ENCODE measurements around the gene ITGB4. TPM values are rescaled to one million over a fixed set of nuclear protein-coding genes. Genes with fewer than 3 reads are reported as not detected.

Gene ITGB4
- polyA plus RNA-seq, 5 donors: 6.5 to 10.9 (median 7.2) TPM

DNA sequence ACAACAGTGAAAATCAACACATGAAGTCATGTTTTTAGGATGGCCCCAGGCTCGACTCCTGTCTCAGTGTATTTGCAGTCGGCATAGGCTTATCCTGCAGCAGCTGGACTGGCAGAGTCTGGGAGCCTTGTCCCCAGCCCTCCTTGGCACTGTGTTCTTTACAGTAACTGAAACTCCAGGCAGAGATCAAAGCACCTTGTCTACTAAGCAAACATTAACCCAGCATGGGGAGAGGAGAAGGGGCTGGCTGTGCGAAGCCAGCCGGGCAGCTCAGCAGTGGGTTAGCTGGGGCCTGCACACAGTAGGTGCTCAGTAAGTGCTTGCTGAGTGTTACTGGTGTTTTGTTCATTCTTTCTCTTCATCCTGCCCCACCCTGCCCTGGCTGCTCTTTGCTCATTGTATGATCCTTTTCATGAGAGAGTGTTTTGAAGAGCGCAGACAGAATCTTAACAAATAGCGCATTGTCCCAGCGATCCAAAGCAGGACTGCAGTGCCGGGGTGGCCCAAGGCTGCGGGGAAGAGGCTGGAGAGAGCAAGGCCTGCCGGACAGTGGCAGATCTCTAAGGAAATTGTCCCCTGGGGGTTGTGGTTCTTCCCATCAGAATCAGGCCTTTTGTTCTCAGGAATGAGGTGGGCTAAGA, 23.5 kb upstream of the ITGB4 start:
- DNase-seq: no peak

DNA sequence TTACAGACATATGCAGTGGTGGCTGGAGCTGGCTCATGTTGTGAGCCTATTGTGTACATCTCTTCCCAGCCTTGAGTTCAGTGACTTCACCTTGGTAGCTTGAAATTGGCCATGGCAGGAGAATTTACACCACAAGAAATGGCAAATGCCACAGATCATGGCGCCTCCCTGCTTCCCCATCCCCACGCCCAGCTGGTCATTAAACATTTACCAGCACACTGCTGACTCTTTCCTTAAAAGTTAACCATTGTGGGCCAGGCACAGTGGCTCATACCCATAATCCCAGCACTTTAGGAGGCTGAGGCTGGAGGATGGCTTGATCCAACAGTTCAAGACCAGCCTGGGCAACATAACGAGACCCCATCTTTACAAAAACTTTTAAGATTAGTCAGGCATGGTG, 22.6 kb upstream of the ITGB4 start:
- DNase-seq: no peak

DNA sequence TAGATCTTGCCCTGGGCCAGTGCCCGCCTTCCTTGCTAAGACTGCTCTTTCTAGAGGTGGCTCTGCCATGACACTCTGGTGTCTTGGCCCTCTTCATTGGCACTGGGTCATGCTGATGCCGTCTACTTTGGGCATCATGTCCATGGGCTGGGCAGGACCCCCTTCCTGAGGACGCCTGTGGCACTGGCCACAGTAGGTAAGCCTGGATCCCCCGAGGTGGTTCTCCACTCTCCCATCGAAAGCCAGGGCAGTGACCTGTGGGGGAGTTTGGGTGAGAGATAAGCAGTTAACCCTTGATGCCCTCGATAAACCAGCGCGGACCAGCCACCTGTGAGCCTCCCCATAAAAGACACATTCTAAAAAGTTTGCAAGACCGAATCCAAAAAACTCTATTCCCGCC, 20.0 kb upstream of the ITGB4 start:
- DNase-seq: no peak

DNA sequence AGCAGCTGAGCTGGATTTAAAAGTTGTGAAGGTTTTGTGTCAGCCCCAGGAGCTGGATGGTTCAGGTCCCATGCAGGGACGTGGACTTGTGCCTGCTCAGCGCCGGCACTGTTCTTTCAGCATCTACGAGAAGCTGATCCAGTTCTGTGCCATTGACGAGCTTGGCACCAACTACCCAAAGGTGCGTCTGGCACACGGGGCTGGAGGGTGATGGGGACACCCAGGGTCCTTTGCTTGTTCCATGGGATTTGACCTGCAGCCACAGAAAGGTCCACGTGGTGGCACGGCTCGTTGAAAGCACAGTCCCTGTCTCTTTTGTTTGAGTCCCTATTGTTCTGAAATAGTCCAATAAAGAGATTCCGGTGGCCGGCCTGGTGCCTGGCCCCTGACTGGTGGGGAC, 18.1 kb upstream of the ITGB4 start:
- no peak for DNase-seq

DNA sequence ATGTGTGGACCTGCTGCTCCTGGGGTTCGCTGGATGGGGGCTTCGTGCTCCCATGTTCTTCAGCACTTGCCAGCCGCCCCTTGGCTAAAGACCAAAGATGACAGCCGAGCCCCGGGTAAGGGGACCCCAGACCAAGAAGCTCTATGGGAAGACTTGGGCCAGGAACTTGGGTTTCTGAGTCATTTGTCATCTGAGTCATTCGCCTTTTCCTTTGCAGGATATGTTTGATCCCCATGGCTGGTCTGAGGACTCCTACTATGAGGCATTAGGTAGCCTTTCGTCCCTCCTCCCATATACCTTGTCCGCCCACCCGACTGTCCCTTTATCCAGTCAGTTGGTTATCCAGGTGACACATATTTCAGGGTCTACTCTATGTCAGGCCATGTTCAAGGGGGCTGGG, 17.7 kb upstream of the ITGB4 start:
- DNase-seq: no peak

DNA sequence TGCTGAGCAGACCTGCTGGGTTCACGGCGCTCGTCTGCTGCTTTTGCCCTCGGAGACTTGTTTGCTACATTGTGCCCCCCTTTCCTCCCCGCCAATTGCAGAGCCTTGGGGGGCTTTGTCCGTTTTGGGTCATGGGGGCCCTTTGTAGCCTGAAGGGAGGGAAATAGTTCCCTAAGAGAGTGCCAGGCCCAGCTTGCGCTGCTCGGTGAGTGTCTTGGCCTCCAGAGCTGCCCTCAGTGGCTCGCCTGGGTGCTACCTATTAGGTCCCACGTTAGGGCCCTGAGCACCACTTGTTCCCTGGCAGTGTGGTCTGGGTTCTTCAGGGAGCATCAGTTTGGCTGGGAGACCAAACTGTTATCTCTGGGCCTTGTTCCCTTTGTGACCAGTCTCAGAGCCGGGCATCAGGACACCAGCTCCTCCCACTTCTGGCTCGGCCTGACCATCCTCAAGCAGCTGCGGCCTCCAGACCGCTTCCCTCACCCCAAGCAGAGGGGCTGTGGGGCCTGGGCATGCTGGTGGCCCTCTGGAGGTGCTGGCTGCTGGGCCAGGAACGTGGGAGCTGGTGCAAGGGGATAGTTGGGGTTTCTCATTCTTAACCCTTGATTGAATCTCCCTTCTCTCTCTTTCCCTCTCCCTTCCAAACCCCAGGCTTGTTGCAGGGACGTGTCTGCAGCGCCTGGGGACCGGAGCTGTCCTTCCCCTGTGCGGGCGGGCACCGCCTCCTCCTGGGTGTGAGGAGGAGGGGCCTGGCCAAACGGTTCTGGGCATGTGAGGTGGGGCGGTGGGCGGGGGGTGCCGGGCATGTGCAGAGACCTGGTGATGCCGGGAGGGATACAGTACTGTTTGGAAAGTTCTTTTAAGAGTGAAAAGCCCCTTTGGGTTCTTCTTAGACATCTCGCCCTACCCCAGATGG, 16.0 kb upstream of the ITGB4 start:
- DNase-seq: no peak

DNA sequence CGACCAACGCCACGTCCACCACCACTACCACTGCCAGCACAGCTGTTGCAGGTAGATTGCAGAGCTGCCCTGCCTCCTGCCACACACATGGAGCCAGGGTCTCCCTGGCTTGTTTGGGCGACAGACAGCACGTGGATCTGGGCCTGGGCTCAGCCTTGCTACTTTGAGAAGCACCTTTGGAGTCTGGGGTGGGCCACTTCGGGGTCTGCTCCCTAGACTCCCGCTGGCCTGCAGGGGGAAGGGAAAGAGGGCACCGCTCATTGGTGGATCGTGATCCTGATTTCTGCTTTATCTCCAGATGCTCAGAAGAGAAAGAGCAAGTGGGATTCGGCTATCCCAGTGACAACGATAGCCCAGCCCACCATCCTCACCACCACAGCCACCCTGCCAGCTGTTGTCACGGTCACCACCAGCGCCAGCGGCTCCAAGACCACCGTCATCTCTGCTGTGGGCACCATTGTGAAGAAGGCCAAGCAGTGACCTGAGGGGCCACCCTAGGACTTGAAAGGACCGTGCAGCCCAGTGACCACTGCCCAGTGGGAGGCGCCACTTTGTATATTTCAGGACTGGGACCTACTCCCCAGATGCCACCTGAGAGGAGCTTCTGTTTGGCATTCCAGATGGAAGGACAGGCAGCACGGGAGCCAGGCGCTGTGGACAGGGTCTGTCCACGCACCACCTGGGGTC, 15.1 kb upstream of the ITGB4 start:
- no peak for DNase-seq

DNA sequence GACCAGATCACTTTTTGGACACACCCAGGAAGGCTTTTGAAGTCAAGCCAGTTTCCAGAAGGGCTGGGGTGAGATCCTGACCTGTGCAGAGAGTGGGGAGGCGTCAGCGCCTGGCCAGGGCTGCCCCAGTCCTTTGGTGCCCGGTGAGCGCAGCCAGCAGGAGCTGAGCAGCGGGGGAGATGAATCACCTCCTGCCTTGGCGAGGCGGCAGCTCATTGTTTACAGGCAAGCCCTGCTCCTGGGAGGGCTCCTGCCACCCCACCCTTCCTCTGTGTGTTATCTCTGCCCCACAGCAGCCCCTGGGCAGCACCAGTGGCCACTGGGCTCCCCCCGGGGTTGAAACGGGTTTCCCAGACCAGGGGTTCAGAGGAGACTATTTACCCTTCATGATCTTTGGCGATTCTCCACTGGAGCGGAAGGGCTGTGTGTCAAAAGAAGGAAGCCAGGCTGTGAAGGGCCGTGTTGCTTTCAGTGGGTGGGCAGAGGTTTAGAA, 14.1 kb upstream of the ITGB4 start:
- no peak for DNase-seq

DNA sequence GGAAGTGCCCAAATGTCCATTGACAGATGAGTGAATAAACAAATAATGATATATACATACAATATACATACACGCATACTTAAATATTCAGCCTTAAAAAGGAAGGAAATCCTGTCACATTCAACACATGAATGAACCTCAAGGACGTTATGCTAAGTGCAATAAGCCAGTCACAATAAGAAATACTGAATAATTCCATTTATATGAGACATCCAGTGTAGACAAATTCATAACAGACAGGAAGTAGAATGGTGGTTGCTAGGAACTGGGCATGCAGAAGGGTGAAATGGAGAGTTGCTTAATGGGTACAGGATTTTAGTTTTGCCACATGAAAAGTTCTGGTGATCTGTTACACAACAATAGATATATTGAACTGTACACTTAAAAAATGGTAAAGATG, 8.8 kb upstream of the ITGB4 start:
- no peak for DNase-seq

DNA sequence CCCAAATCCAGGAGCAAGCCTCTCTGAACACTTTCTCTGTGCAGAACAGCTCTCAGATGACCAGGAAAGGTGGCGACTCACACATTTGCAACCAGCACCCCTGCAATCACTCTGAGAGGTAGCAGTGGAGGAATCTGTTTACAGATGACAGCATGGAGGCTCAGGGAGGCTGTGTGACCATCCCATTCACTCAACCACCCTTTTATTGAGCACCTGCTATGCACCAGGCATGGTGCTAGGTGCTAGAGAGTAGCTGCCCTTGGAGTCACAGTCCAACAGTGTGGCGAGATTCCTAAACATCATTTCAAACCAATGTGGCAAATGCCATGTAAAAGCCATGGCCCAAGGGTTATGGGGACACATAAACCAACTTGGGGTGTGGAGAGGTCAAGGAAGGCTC, 1.5 kb upstream of the ITGB4 start:
- no peak for DNase-seq

DNA sequence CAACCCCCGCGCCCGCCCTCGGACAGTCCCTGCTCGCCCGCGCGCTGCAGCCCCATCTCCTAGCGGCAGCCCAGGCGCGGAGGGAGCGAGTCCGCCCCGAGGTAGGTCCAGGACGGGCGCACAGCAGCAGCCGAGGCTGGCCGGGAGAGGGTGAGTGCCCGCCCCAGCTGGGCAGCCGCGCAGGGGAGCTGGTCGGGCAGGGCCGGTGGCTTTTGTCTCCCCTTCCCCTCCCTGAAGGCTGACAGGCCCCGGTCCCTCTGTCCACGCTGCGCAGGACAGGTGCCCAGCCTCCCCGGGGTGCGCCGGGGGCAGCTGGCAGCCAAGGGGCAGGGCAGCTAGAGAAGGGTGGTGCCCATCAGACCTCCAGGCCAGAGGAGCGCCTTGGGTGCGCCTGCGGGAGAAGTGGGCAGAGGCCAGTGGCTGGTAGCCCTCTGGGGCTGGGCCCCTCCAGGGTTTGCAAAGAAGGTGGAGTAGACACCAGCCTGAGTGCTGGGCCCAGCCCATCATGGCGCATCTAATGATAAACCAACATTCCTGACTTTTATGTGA, 278 bp downstream of the ITGB4 start:
- no peak for DNase-seq

DNA sequence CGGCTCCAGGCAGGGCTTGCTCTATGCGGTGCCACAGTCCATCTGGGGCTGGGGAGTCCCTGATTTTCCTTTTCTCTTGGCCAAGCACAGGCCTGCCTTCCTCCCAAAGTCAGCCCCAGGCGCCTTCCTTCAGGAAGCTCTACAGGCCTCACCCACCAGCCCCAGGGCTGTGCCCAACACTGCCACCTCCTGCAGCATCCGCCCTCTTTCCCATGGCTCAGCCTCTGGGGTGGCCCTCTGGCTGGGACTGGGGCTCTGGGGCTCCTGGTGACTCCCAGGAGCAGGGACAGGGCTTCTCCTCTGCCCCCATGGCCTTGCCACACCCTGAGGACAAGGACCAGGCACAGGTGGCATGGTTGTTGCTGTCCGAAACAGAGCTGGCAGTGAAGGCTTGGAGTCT, 817 bp downstream of the ITGB4 start:
- no peak for DNase-seq

DNA sequence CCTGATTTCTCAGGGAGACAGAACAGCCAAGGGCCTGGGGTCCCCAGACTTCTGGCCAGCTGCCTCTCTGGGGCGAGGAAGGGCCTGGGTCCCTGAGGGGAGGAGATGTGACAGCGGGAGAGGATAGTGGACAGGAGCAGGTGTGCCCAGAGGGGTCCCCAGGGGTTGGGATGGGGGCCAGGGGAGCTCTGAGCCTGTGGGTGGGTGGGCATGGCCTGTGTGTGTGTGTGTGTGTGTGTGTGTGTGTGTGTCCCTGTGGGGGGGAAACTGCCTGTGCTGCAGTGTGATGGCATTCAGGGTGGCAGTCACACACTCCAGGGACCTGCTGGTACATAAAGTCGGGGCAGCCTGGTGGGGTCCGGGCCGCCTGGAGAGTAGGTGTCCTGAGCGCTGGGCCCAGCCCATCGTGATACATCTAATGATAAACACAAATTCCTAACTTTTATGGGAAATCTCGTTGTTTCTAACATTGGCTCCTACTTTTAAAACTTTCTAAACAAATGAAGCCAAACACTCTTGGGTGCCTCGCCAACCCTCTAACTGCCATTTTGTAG, 1.4 kb downstream of the ITGB4 start:
- no peak for DNase-seq

DNA sequence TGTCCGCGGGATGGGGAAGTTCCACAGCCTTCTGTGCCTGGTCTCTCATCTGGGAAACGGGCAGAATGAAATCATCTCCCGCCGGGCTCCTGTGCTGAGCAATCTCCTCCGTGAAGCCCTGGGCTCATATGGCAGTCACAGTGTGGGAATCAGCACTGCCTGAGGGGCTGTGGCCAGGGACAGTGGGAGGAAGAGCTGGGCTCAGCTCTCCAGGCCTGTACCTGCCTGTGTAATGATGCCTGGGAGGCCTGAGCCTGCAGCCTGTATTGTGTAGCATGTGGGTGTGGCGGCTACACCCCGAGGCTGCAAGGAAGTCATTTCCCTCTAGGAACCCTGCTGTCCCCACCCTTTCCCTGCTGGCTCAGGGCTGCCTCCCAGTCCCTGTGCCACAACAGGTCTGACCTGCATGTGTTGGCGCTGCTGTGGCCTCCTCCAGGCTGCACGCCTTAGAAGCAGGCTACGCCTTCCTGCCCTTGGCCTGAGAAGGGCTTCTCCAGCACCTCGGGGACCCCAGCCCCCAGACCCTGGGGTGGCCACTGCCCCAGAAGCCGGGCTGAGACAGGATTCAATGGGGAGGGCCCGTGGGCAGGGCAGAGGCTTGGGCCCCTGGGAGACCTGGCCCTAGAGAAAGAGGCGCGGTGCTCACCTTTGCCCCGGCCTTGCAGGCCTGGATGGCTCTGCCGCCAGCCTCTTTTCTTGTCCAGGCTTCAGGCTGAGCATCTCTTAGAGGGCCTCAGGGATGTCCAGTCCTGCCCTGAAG, 2.1 kb downstream of the ITGB4 start:
- no peak for DNase-seq

DNA sequence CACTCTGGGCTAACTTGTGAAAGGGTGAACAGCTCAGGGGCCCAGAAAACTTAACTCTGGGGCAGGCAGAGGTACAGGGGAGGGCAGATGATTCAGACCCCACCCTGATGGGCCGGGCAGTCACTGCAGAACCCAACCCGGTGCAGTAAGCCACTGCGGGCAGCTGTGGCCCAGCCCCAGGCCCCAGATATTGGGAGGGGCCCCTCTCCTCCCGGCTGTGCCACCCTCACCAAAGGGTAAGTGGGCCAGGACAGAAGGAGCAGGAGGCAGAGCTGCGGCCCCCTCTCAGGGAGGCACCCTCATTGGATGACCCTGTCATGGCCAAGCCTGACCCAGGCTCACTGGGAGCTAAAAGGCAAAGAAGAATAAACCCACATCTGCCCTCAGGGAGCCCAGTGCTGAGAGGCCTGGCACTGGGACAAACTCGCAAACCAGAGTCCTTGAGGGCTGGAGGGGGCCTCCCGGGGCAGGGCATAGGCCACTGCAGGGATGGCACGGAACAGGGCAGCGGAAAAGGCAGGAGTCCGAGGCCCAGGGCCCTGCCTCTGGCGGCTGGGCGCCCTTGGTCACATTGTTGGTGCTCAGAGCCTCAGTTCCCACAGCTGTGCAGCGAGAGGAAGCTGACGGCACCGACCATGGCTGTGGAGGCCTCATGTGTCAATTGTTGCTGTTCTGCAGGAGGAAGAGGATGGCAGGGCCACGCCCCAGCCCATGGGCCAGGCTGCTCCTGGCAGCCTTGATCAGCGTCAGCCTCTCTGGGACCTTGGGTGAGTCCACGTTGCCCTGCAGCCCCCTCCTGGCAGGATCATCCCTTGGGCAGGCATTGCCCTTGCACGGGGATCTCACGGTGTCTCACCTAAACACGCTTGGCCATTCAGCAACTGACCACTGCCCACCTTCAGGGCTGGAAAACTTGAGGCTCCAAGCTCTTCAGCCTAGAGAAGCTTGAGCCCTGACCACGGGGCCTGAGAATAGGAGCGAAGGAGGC, 3.1 kb downstream of the ITGB4 start:
- no peak for DNase-seq

DNA sequence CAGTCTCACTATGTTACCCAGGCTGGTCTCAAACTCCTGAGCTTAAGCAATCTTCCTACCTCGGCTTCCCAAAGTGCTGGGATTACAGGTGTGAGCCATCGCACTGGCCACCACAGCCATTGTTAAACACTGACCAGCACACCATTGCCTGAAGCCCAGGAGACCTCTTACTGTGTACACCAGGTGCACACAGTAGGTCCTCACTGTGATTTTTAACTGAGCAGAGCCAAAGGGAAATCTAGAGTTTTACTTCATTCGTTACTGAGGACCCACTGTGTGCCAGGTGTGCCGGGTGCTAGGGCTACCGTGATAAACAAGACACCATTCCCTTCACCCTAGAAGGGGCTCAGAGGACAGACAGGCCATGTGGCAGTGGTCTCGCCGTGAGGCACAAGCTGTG, 4.2 kb downstream of the ITGB4 start:
- no peak for DNase-seq

DNA sequence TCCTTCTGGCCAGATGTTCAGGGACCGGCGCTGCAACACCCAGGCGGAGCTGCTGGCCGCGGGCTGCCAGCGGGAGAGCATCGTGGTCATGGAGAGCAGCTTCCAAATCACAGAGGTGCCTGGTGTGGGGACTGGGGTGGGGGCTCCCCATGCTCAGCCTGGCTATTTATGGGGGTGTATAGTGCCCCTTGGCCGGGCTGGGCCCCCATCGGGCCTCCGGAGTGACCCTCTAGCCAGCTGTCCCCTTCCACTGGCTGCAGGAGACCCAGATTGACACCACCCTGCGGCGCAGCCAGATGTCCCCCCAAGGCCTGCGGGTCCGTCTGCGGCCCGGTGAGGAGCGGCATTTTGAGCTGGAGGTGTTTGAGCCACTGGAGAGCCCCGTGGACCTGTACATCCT, 6.1 kb downstream of the ITGB4 start:
- DNase-seq: no peak

DNA sequence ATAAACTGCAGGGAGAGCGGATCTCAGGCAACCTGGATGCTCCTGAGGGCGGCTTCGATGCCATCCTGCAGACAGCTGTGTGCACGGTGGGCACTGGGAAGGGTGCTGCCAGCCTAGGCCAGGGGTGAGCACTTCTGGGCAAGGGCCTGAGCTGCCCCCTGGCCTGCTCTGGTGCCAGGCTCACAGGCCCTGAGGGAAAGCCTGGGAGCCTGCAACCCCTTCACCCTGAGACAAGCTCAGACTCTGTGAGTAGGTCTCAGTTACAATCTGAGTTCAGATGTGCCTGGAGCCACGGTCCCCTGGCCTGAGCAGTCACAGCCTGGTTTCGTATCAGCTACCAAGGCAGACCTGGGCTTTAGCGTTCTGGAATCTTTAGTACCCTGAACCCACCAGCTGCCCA, 8.1 kb downstream of the ITGB4 start:
- no peak for DNase-seq

DNA sequence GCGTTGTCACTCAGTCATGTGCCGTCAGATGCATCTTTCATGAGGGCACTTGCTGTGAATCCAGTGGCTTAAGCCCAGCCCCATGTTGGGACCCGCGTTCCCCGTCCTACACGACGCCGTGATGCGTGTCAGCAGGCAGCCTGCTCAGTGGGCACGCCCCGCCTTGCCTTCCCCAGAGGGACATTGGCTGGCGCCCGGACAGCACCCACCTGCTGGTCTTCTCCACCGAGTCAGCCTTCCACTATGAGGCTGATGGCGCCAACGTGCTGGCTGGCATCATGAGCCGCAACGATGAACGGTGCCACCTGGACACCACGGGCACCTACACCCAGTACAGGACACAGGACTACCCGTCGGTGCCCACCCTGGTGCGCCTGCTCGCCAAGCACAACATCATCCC, 8.8 kb downstream of the ITGB4 start:
- DNase-seq: no peak

DNA sequence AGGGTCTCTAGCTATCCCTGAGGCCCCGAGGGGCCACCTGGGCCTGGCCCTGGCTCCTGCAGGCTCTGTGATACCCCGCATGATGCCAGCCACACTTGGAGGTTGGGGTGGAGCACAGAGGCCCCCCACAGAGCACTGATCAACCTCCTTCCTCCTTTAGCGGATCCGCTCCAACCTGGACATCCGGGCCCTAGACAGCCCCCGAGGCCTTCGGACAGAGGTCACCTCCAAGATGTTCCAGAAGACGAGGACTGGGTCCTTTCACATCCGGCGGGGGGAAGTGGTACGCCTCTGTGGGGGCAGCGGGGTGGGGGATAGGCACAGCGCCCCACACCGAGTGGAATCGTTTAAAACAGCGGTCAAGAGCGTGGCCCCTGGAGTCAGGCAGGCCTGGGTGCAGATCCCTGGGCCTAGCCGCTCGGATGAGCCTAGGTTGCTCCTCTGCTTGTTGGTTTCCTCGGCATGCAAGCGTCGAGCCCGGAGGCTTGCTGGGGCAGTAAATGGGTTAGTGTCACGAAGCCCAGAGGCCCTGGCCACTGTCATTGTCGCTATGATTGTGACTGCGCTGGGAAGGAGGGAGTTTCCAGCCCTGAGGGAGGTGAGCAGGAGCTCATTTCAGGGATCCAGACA, 9.9 kb downstream of the ITGB4 start:
- DNase-seq: no peak

All from right lung (tissue), 5 donors.